HCT116 (cell line): Measurements from ENCODE around the gene COL4A4. TPM values are rescaled to one million over a fixed set of nuclear protein-coding genes. Genes with fewer than 3 reads are reported as not detected.

Experiments used
- ATAC-seq: fragments of 200-7000 bp; cut with Tn5 transposase; 2 replicates; pipeline ENCODE4 v1.9.1; 2020; ENCODE audit warnings: mild to moderate bottlenecking, moderate library complexity
- BruUV-seq: library from RNA; stranded (reverse); fragments of 400-500 nt; replicated peaks from 2 replicates; lab custom pipeline; 2021; lab: Mats Ljungman, UMichigan
- CTCF ChIA-PET: fragments of 300-600 bp; sonication (Branson Sonifier 250); formaldehyde crosslinking; loops from one replicate; lab custom pipeline; 2021; ENCODE audit warnings: antibody characterized with exemption; lab: Charles Lee
- POLR2A ChIA-PET: fragments of 300-600, 350-600 bp; sonication (Branson Sonifier 250); formaldehyde crosslinking; loops from one replicate; lab custom pipeline; 2021; ENCODE audit warnings: antibody characterized with exemption; lab: Charles Lee
- RAD21 ChIA-PET, 2 experiments: fragments of 300-600 bp; sonication (Branson Sonifier 250); formaldehyde crosslinking; loops; one replicate each; lab custom pipeline; 2023; ENCODE audit warnings: low total read pairs in 2 of 2; ENCODE audit not compliant: uncharacterized antibody in 2 of 2, unreplicated experiment in 2 of 2, low non-redundant PET in 1 of 2; lab: Charles Lee
- DNase-seq: peaks from one replicate; pipeline ENCODE4 v3.0.0-alpha.2; 2010; ENCODE audit warnings: low read depth, low spot score
- H2AFZ ChIP-seq: fragments of 200-600 bp; shearing (Covaris generic), sonication (generic); 2 replicates; pipeline ENCODE4 v1.6.1; 2017; ENCODE audit warnings: low read depth, mixed run types, mixed read lengths, antibody characterized with exemption, low read length; ENCODE audit not compliant: poor library complexity, severe bottlenecking
- H3K27ac ChIP-seq: 2 replicates; pipeline ENCODE4 v1.5.1; 2012; ENCODE audit warnings: low read depth, low read length
- H3K27me3 ChIP-seq: fragments of 200-600 bp; sonication (generic); 2 replicates; pipeline ENCODE4 v1.6.1; 2016; ENCODE audit warnings: mixed run types, low read length, mixed read lengths; ENCODE audit not compliant: insufficient read depth
- H3K36me3 ChIP-seq, 2 experiments: fragments of 200-500 bp in 1 of 2; fragments of 200-600 bp in 1 of 2; sonication (Bioruptor generic) in 1 of 2; sonication (generic) in 1 of 2; 2 replicates each; pipeline versions ENCODE4 v1.5.1 to v1.6.1; 2014 to 2016; ENCODE audit warnings: low read length in 2 of 2, inconsistent platforms in 1 of 2, mixed read lengths in 1 of 2, mixed run types in 1 of 2; ENCODE audit not compliant: insufficient read depth in 2 of 2, control insufficient read depth in 1 of 2
- H3K4me1 ChIP-seq, 2 experiments: fragments of 200-600 bp in 1 of 2; sonication (generic) in 1 of 2; 2 replicates each; pipeline versions ENCODE4 v1.5.1 to v1.6.1; 2012 to 2017; ENCODE audit warnings: low read length in 2 of 2, inconsistent platforms in 1 of 2, mild to moderate bottlenecking in 1 of 2, mixed read lengths in 1 of 2, mixed run types in 1 of 2, moderate library complexity in 1 of 2; ENCODE audit not compliant: insufficient read depth in 2 of 2, control insufficient read depth in 1 of 2
- H3K4me2 ChIP-seq: fragments of 200-600 bp; sonication (generic); 2 replicates; pipeline ENCODE4 v1.6.1; 2017; ENCODE audit warnings: mixed run types, low read length, mixed read lengths
- H3K4me3 ChIP-seq, 2 experiments: fragments of 200-600 bp in 1 of 2; sonication (generic) in 1 of 2; replicated peaks in 1 of 2; 2 replicates each; pipeline ENCODE4 v1.5.1; 2011 to 2016; ENCODE audit warnings: low read length in 2 of 2, control low read depth in 1 of 2, low read depth in 1 of 2, mild to moderate bottlenecking in 1 of 2, mixed read lengths in 1 of 2, mixed run types in 1 of 2
- H3K79me2 ChIP-seq: fragments of 200-600 bp; sonication (generic); 2 replicates; pipeline ENCODE4 v1.6.1; 2017; ENCODE audit warnings: mild to moderate bottlenecking, mixed run types, low read length, moderate library complexity, mixed read lengths; ENCODE audit not compliant: insufficient read depth
- H3K9ac ChIP-seq: fragments of 200-600 bp; sonication (generic); 2 replicates; pipeline ENCODE4 v1.6.1; 2016; ENCODE audit warnings: low read length, mixed read lengths
- H3K9me2 ChIP-seq: fragments of 200-600 bp; sonication (generic), shearing (Covaris generic); 2 replicates; pipeline ENCODE4 v1.6.1; 2017; ENCODE audit warnings: mixed run types, mild to moderate bottlenecking, moderate library complexity; ENCODE audit not compliant: insufficient read depth
- H3K9me3 ChIP-seq, 2 experiments: fragments of 200-500 bp in 1 of 2; fragments of 200-600 bp in 1 of 2; sonication (Bioruptor generic) in 1 of 2; sonication (generic) in 1 of 2; 2 replicates each; pipeline ENCODE4 v1.6.1; 2014 to 2017; ENCODE audit warnings: low read length in 2 of 2, mixed read lengths in 2 of 2, inconsistent platforms in 1 of 2, low read depth in 1 of 2, mild to moderate bottlenecking in 1 of 2, mixed run types in 1 of 2, moderate library complexity in 1 of 2; ENCODE audit not compliant: control insufficient read depth in 1 of 2, insufficient read depth in 1 of 2
- H4K20me1 ChIP-seq: fragments of 200-600 bp; sonication (generic), shearing (Covaris generic); 2 replicates; pipeline ENCODE4 v1.6.1; 2017; ENCODE audit warnings: mixed run types, mild to moderate bottlenecking, moderate library complexity; ENCODE audit not compliant: insufficient read depth
- ATF3 ChIP-seq: IDR thresholded peaks from 2 replicates; pipeline ENCODE4 v1.6.1; 2012
- CEBPB ChIP-seq: IDR thresholded peaks from 2 replicates; pipeline ENCODE4 v1.6.1; 2012; ENCODE audit warnings: low read depth
- EZH2 ChIP-seq: fragments of 200-600 bp; sonication (generic); IDR thresholded peaks from 2 replicates; pipeline ENCODE4 v1.6.1; 2017; ENCODE audit warnings: antibody characterized with exemption, mixed run types
- EZH2phosphoT487 ChIP-seq: fragments of 200-600 bp; IDR thresholded peaks from 2 replicates; pipeline ENCODE4 v1.6.1; 2018; ENCODE audit warnings: antibody characterized with exemption, borderline replicate concordance
- JUND ChIP-seq: IDR thresholded peaks from 2 replicates; pipeline ENCODE4 v1.6.1; 2012
- MAX ChIP-seq: IDR thresholded peaks from 2 replicates; pipeline ENCODE4 v1.6.1; 2012
- REST ChIP-seq: IDR thresholded peaks from 2 replicates; pipeline ENCODE4 v1.6.1; 2012; ENCODE audit warnings: low read depth
- SIN3A ChIP-seq: IDR thresholded peaks from 2 replicates; pipeline ENCODE4 v1.6.1; 2012; ENCODE audit warnings: low read depth
- SP1 ChIP-seq: IDR thresholded peaks from 2 replicates; pipeline ENCODE4 v1.6.1; 2012; ENCODE audit warnings: low read depth
- YY1 ChIP-seq: IDR thresholded peaks from 2 replicates; pipeline ENCODE4 v1.6.1; 2011; ENCODE audit warnings: low read length, low read depth, moderate library complexity, mild to moderate bottlenecking; ENCODE audit not compliant: insufficient replicate concordance; ENCODE audit errors: extremely low read depth
- ZBTB33 ChIP-seq: IDR thresholded peaks from 2 replicates; pipeline ENCODE4 v1.6.1; 2011; ENCODE audit warnings: mild to moderate bottlenecking, low read length, moderate library complexity; ENCODE audit not compliant: insufficient replicate concordance; ENCODE audit errors: extremely low read depth
- ZFX ChIP-seq: fragments of 450-650 bp; IDR thresholded peaks from 2 replicates; pipeline ENCODE4 v1.6.1; 2017
- intact Hi-C: fragments of 100-400 bp; cut with micrococcal nuclease; formaldehyde crosslinking; loops from 2 replicates; pipeline ENCODE4 v1.10.0; 2022
- total RNA-seq: library from RNA; stranded (reverse); gene quantifications from one replicate; pipeline ENCODE4 v1.2.1, GENCODE V29; 2021; ENCODE audit not compliant: unreplicated experiment

The COL4A4 gene
- total RNA-seq, 1 experiment from 2014 or later = 5.9 TPM

DNA sequence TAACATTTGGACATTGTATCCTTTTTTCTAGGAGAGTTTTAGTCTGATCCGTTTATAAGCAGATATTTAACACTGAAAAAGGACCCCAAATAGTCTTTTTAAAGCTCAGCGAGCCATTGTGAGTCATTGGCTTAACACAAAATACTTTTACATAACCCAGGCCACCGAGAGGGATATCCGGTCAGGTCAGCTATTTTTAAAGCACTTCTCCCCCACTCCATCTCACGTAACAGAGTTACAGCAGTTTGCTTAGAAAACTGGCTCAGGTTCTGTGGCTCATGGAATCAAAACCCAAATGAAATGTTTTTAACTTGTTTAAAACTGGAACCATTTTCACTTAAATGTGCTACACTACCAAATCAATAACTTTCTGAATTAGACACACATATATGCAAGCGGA lies 24.3 kb upstream of the COL4A4 start:
- Histone ChIP-seq H3K79me2 (no peaks in the 10 kb centered on the region), H3K4me1 (peaks cover 12 to 37% of the 10 kb centered on the region in 2 experiments), H3K27me3 (no peaks in the 10 kb centered on the region), H2AFZ (no peak overlapping the region), H3K36me3 (no peaks in the 10 kb centered on the region), H3K9ac (no peak overlapping the region), H3K9me2 (0 out of 2 replicates have a peak, but pooled peaks cover 3% of the 10 kb centered on the region), H3K9me3 (no peaks in the 10 kb centered on the region), H3K4me2 (peak overlapping the region; percentile 49), H4K20me1 (no peaks in the 10 kb centered on the region), H3K4me3 (peak overlapping the region in 1 of 2 experiments; percentile 14; a peak in 1 of 4 replicates), H3K27ac (no peak overlapping the region)
- DNase-seq (no peak), ATAC-seq (no peak)
- POLR2A ChIA-PET = no interaction called here
- no TSS peak for BruUV-seq
- CTCF ChIA-PET = no interaction called here
- no peak for TF ChIP-seq CEBPB
- no peak for TF ChIP-seq MAX
- no peak for TF ChIP-seq SP1
- no peak for TF ChIP-seq SIN3A
- TF ChIP-seq YY1 = no peak
- no peak for TF ChIP-seq JUND
- no peak for TF ChIP-seq EZH2
- no peak for TF ChIP-seq ZBTB33
- RAD21 ChIA-PET = no interaction called here
- intact Hi-C loops = no loop called here

- no peaks in the 10 kb centered on the region for H3K79me2 ChIP-seq
- TF ChIP-seq JUND (no peak), ZFX (no peak), REST (no peak), ATF3 (no peak), EZH2phosphoT487 (no peak), SIN3A (no peak)
- TF ChIP-seq, all 23 proteins: peak for 0
- Histone ChIP-seq H3K9me2 (0 out of 2 replicates have a peak, but pooled peaks cover 3% of the 10 kb centered on the region), H2AFZ (no peak overlapping the region), H3K4me3 (no peak overlapping the region), H4K20me1 (no peaks in the 10 kb centered on the region), H3K9ac (no peak overlapping the region), H3K27ac (no peak overlapping the region), H3K9me3 (no peaks in the 10 kb centered on the region), H3K36me3 (no peaks in the 10 kb centered on the region), H3K27me3 (no peaks in the 10 kb centered on the region), H3K4me2 (no peak overlapping the region), H3K4me1 (peaks cover 11 to 28% of the 10 kb centered on the region in 2 experiments)
- no peak for ATAC-seq
- intact Hi-C loops = no loop called here
- no TSS peak for BruUV-seq
- POLR2A ChIA-PET = no interaction called here
- CTCF ChIA-PET = interaction anchor here (1.7 kb wide), 1 partner anchor 10 kb away, joined by 6 read pairs; no protein-coding TSS in a partner anchor
- RAD21 ChIA-PET = no interaction called here
- DNase-seq = no peak
These were observed 22.7 kb upstream of the COL4A4 start for GRCh38 chr2:227186751-227187150.
